GM12878 (cell line): Measurements from ENCODE around the gene CDK17. TPM values are rescaled to one million over a fixed set of nuclear protein-coding genes. Genes with fewer than 3 reads are reported as not detected.

Source experiments
- ATAC-seq: fragments of 200-7000 bp; cut with Tn5 transposase; 3 replicates; pipeline ENCODE4 v1.9.1; 2020; ENCODE audit warnings: mild to moderate bottlenecking, moderate library complexity
- BruUV-seq: library from RNA; stranded (reverse); fragments of 400-500 nt; replicated peaks from 2 replicates; lab custom pipeline; 2021; lab: Mats Ljungman, UMichigan
- CTCF ChIA-PET: fragments of 300-600 bp; sonication (Branson Sonifier 250); formaldehyde crosslinking; extraction: SDS; loops from one replicate; lab custom pipeline; 2021; ENCODE audit warnings: inconsistent platforms; lab: Yijun Ruan, JAX
- POLR2A ChIA-PET: fragments of 350-600 bp; formaldehyde crosslinking; extraction: SDS; loops from one replicate; lab custom pipeline; 2021; ENCODE audit warnings: inconsistent platforms; lab: Charles Lee
- RAD21 ChIA-PET: fragments of 300-600 bp; sonication (Branson Sonifier 250); formaldehyde crosslinking; loops from one replicate; lab custom pipeline; 2023; ENCODE audit warnings: antibody characterized with exemption; ENCODE audit not compliant: unreplicated experiment; lab: Charles Lee
- SMC1A ChIA-PET: fragments of 300-600 bp; sonication (Branson Sonifier 250); formaldehyde crosslinking; loops from one replicate; lab custom pipeline; 2023; ENCODE audit not compliant: unreplicated experiment, uncharacterized antibody; lab: Charles Lee
- DNase-seq: peaks from one replicate; pipeline ENCODE4 v3.0.0-alpha.2; 2011; ENCODE audit warnings: low read depth, low spot score
- FAIRE-seq: peaks from 3 replicates; lab custom pipeline; 2011; peaks lifted over from hg19 to GRCh38; lab: Jason Lieb, UNC
- H2AFZ ChIP-seq: 2 replicates; pipeline ENCODE4 v1.6.0; 2011; ENCODE audit warnings: low read depth, low read length, control low read depth; ENCODE audit not compliant: control insufficient read depth
- H3K27ac ChIP-seq: 2 replicates; pipeline ENCODE4 v1.5.1; 2011; ENCODE audit warnings: control low read depth; ENCODE audit not compliant: control insufficient read depth, insufficient read depth
- H3K27me3 ChIP-seq, 2 experiments: replicated peaks in 1 of 2; 2 replicates each; pipeline versions ENCODE4 v1.6.0 to v1.6.1; 2011; ENCODE audit warnings: low read length in 1 of 2; ENCODE audit not compliant: control insufficient read depth in 2 of 2, insufficient read depth in 2 of 2
- H3K36me3 ChIP-seq, 2 experiments: 2 replicates each; pipeline ENCODE4 v1.5.1; 2011; ENCODE audit warnings: low read length in 1 of 2; ENCODE audit not compliant: control insufficient read depth in 2 of 2, insufficient read depth in 2 of 2
- H3K4me1 ChIP-seq: 2 replicates; pipeline ENCODE4 v1.6.1; 2011; ENCODE audit warnings: mild to moderate bottlenecking, low read length, moderate library complexity, mixed read lengths; ENCODE audit not compliant: control insufficient read depth, insufficient read depth
- H3K4me2 ChIP-seq: 2 replicates; pipeline ENCODE4 v1.6.0; 2011; ENCODE audit warnings: control low read depth; ENCODE audit not compliant: control insufficient read depth, insufficient read depth
- H3K4me3 ChIP-seq: fragments of 200-600 bp; sonication (generic); 2 replicates; pipeline ENCODE4 v1.5.1; 2016
- H3K79me2 ChIP-seq: 2 replicates; pipeline ENCODE4 v1.6.0; 2011; ENCODE audit warnings: low read length; ENCODE audit not compliant: control insufficient read depth, insufficient read depth
- H3K9ac ChIP-seq: 2 replicates; pipeline ENCODE4 v1.8.0; 2011; ENCODE audit warnings: low read length, control low read depth, mixed read lengths; ENCODE audit not compliant: control insufficient read depth, insufficient read depth
- H3K9me3 ChIP-seq: replicated peaks from 3 replicates; pipeline ENCODE4 v1.5.1; 2011; ENCODE audit warnings: mild to moderate bottlenecking, low read length; ENCODE audit not compliant: control insufficient read depth, insufficient read depth
- H4K20me1 ChIP-seq: 2 replicates; pipeline ENCODE4 v1.6.0; 2011; ENCODE audit not compliant: control insufficient read depth, insufficient read depth
- CTCF ChIP-seq, 3 experiments: IDR thresholded peaks in 2 of 3; conservative IDR thresholded peaks in 1 of 3; 2 replicates each; pipeline ENCODE4 v1.5.1; 2011; ENCODE audit warnings: low read depth in 3 of 3, low read length in 3 of 3, mild to moderate bottlenecking in 3 of 3, control low read depth in 2 of 3, moderate library complexity in 2 of 3, inconsistent platforms in 1 of 3, mixed read lengths in 1 of 3; ENCODE audit not compliant: control insufficient read depth in 2 of 3, insufficient read depth in 1 of 3; ENCODE audit errors: extremely low read depth in 1 of 3
- HDAC2 ChIP-seq: fragments of 200-600 bp; sonication (generic); IDR thresholded peaks from 2 replicates; pipeline ENCODE4 v1.6.1; 2017
- NFXL1 ChIP-seq: fragments of 450-650 bp; IDR thresholded peaks from 2 replicates; pipeline ENCODE4 v1.6.1; 2017; ENCODE audit warnings: antibody characterized with exemption, mild to moderate bottlenecking, borderline replicate concordance
- PKNOX1 ChIP-seq: fragments of 450-650 bp; IDR thresholded peaks from 2 replicates; pipeline ENCODE4 v1.6.1; 2016; ENCODE audit warnings: mild to moderate bottlenecking
- SMARCA5 ChIP-seq: fragments of 450-650 bp; IDR thresholded peaks from 2 replicates; pipeline ENCODE4 v1.6.1; 2017; ENCODE audit warnings: mild to moderate bottlenecking
- SUZ12 ChIP-seq: fragments of 200-600 bp; sonication (generic); IDR thresholded peaks from one replicate; pipeline ENCODE4 v1.6.1; 2018; ENCODE audit warnings: antibody characterized with exemption, mild to moderate bottlenecking; ENCODE audit not compliant: unreplicated experiment
- ZSCAN29 ChIP-seq: fragments of 450-650 bp; IDR thresholded peaks from 2 replicates; pipeline ENCODE4 v1.6.1; 2017; ENCODE audit warnings: mild to moderate bottlenecking, moderate library complexity
- WGBS: methylation state at CpG from one replicate; pipeline ENCODE4 v1.1.6; 2016; ENCODE audit warnings: low lambda C conversion rate; ENCODE audit not compliant: insufficient replicate concordance, insufficient coverage; ENCODE audit errors: missing lambda C conversion rate; 5-methylcytosine and 5-hydroxymethylcytosine counted together
- in situ Hi-C: fragments of 300-500 bp; cut with MboI; formaldehyde crosslinking; loops from 9 replicates; pipeline ENCODE4 v1.14.3; 2018; ENCODE audit warnings: mixed read lengths
- intact Hi-C: fragments of 100-400 bp; cut with micrococcal nuclease; formaldehyde crosslinking; loops from one replicate; pipeline ENCODE4 v1.14.2; 2022; ENCODE audit not compliant: unreplicated experiment
- polyA plus RNA-seq, 11 experiments: library from polyadenylated mRNA; depleted of rRNA in 4 of 11; unstranded in 6 of 11; stranded (reverse) in 5 of 11; fragments of >200 nt; fragmentation: Nextera tagmentation in 4 of 11; fragmentation: Illumina TruSeq in 1 of 11; extraction: Ambion mirVana in 4 of 11; extraction: Trizol in 1 of 11; gene quantifications; 1 replicate in 1 of 11; 2 replicates in 10 of 11; pipeline versions ENCODE4 v1.2.1 to v1.2.3, GENCODE V29; 2011 to 2016; ENCODE audit warnings: inconsistent platforms in 2 of 11, missing spikeins in 2 of 11, low read depth in 1 of 11
- total RNA-seq, 4 experiments: library from RNA; depleted of rRNA in 3 of 4; stranded (reverse); fragments of >200 nt in 3 of 4; fragmentation: Illumina TruSeq in 1 of 4; extraction: Trizol in 1 of 4; gene quantifications; 2 replicates each; pipeline versions ENCODE4 v1.2.1 to v1.2.3, GENCODE V29; 2013 to 2021

Gene CDK17
- total and polyA plus RNA-seq, 10 of the 15 experiments (the other 5 are each of a cell fraction or from before 2014, with no cell fraction given) = 5.6 to 45.6 (median 18.3) TPM

GRCh38 chr12:96442906-96443305, 42.7 kb upstream of the CDK17 start:
- POLR2A ChIA-PET = interaction anchor here (0.5 kb wide), 1 partner anchor 29 kb away, joined by 5 read pairs; no protein-coding TSS in a partner anchor
- ATAC-seq (no peak), FAIRE-seq (no peak), DNase-seq (no peak)
- SMC1A ChIA-PET = no interaction called here
- no peak overlapping the region for H3K4me3 ChIP-seq
- H3K9me3 ChIP-seq = no peaks in the 10 kb centered on the region; the same call in 2 of the 3 replicates
- WGBS = 78% methylated on average over 3 of the region's 3 CpGs
- H2AFZ ChIP-seq = no peak overlapping the region
- H3K9ac ChIP-seq = no peak overlapping the region
- CTCF ChIA-PET = no interaction called here
- no peaks in the 10 kb centered on the region for H3K27me3 ChIP-seq
- intact Hi-C loops (no loop called here), in situ Hi-C loops (no loop called here)
- no peaks in the 10 kb centered on the region for H3K36me3 ChIP-seq
- H3K27ac ChIP-seq = no peak overlapping the region
- H3K4me1 ChIP-seq = no peaks in the 10 kb centered on the region
- no peak overlapping the region for H3K4me2 ChIP-seq
- BruUV-seq = no TSS peak
- no peaks in the 10 kb centered on the region for H3K79me2 ChIP-seq
- TF ChIP-seq PKNOX1 = no peak
- TF ChIP-seq CTCF (IDR thresholded peaks at IDR 0.05 in 2 of 3, conservative IDR thresholded peaks at IDR 0.05 in 1 of 3; ENCODE audit: control insufficient read depth in 2 of 3, extremely low read depth in 1 of 3, insufficient read depth in 1 of 3, low read depth in 3 of 3, low read length in 3 of 3) = no peak
- no peak for TF ChIP-seq NFXL1
- TF ChIP-seq SMARCA5 = no peak
- TF ChIP-seq HDAC2 = no peak
- TF ChIP-seq ZSCAN29 = no peak
- no peak for TF ChIP-seq SUZ12
- RAD21 ChIA-PET = no interaction called here
- no peaks in the 10 kb centered on the region for H4K20me1 ChIP-seq
